COLO668 (cell line): ENCODE results near the gene GPR137B.
A peak's percentile ranks its signal among the peaks of the same experiment; 100 is the strongest.
"Not testable (repeated sequence)": the region's sequence is repeated elsewhere in the genome, so short reads cannot be mapped to it uniquely, and the experiment has no call there.

ENCODE experiments used
- DNase-seq: peaks from one replicate; lab custom pipeline; 2025; ENCODE audit not compliant: unreplicated experiment; lab: John Stamatoyannopoulos, UW

GPR137B gene

GRCh38 chr1:236144033-236144432, 1.7 kb downstream of the GPR137B start:
- DNase-seq: no peak

- DNase-seq: no peak
Observed at GRCh38 chr1:236144446-236145150, 2.3 kb downstream of the GPR137B start.

- DNase-seq: no peak
Observed at GRCh38 chr1:236147068-236147467, 4.7 kb downstream of the GPR137B start.

- DNase-seq: no peak
Observed at GRCh38 chr1:236147521-236148469, 5.5 kb downstream of the GPR137B start.

- no peak for DNase-seq
Observed at GRCh38 chr1:236148470-236148845, 6.1 kb downstream of the GPR137B start.

GRCh38 chr1:236149003-236149595, 6.8 kb downstream of the GPR137B start:
- no peak for DNase-seq

- DNase-seq: no peak
Observed at GRCh38 chr1:236149696-236150228, 7.4 kb downstream of the GPR137B start.

- DNase-seq: no peak
Observed at GRCh38 chr1:236150311-236150955, 8.1 kb downstream of the GPR137B start.

- DNase-seq: no peak
Observed at GRCh38 chr1:236150986-236151385, 8.6 kb downstream of the GPR137B start.

- no peak for DNase-seq
Observed at GRCh38 chr1:236151739-236152424, 9.5 kb downstream of the GPR137B start.

GRCh38 chr1:236154126-236154525, 11.8 kb downstream of the GPR137B start:
- DNase-seq: no peak

- no peak for DNase-seq
Observed at GRCh38 chr1:236154671-236155398, 12.5 kb downstream of the GPR137B start.

- DNase-seq: no peak
Observed at GRCh38 chr1:236155399-236155767, 13.0 kb downstream of the GPR137B start.

GRCh38 chr1:236155841-236156503, 13.6 kb downstream of the GPR137B start:
- DNase-seq: no peak

- no peak for DNase-seq
Observed at GRCh38 chr1:236156512-236157208, 14.3 kb downstream of the GPR137B start.

- not testable (repeated sequence) for DNase-seq
Observed at GRCh38 chr1:236158072-236158471, 15.7 kb downstream of the GPR137B start.

- no peak for DNase-seq
Observed at GRCh38 chr1:236158719-236159118, 16.4 kb downstream of the GPR137B start.

GRCh38 chr1:236159704-236160539, 17.6 kb downstream of the GPR137B start:
- peak; percentile 57 for DNase-seq
